HL-60 (cell line): ENCODE measurements around the gene MSRB3.

ENCODE experiments used
- CTCF ChIP-seq: IDR thresholded peaks from one replicate; pipeline ENCODE4 v1.5.1; 2011; ENCODE audit warnings: low read length, control low read depth, inconsistent platforms; ENCODE audit not compliant: insufficient read depth
- REST ChIP-seq: IDR thresholded peaks from 2 replicates; pipeline ENCODE4 v1.6.1; 2012; ENCODE audit warnings: low read depth; ENCODE audit not compliant: insufficient replicate concordance

DNA sequence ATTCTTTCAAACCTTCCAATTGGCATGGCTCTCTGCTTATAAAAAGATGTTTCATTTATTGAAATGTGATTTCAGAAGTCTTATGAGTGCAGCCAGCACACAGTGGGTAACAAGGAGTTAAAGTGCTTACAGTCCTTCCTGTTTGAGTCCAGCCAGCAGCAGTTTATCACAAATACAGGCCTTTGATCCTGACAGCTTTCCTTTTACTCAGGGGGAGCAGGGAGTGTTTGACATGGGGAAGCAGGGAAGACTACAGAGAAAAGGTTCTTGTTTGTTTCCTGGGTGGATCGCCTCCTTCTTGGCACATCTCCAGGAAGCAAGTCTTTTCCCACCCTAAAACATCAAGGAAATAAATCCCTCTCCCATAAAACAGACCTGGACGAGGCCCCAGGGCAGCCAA is 216.1 kb downstream of the MSRB3 start:
- TF ChIP-seq CTCF (no peak), REST (no peak)
